PC-3 (cell line): Measurements from ENCODE around the gene ZSWIM7. TPM values are rescaled to one million over a fixed set of nuclear protein-coding genes. Genes with fewer than 3 reads are reported as not detected.

Source experiments
- ATAC-seq: fragments of 200-7000 bp; cut with Tn5 transposase; 2 replicates; pipeline ENCODE4 v1.9.1; 2020; ENCODE audit warnings: mild to moderate bottlenecking, moderate library complexity
- BruUV-seq: library from RNA; stranded (reverse); fragments of 400-500 nt; replicated peaks from 2 replicates; lab custom pipeline; 2021; lab: Mats Ljungman, UMichigan
- CTCF ChIA-PET: fragments of 300-600 bp; sonication (Branson Sonifier 250); formaldehyde crosslinking; loops from one replicate; lab custom pipeline; 2022; ENCODE audit warnings: antibody characterized with exemption; lab: Charles Lee
- POLR2A ChIA-PET: fragments of 300-600 bp; sonication (Branson Sonifier 250); formaldehyde crosslinking; loops from one replicate; lab custom pipeline; 2022; ENCODE audit warnings: antibody characterized with exemption; ENCODE audit not compliant: unreplicated experiment; lab: Charles Lee
- DNase-seq: peaks from one replicate; pipeline ENCODE4 v3.0.0-alpha.2; 2015
- H2AFZ ChIP-seq: fragments of 300-600 bp; sonication (generic); 2 replicates; pipeline ENCODE4 v1.6.0; 2016; ENCODE audit warnings: antibody characterized with exemption, low read length
- H3F3A ChIP-seq: fragments of 300-600 bp; sonication (generic); one replicate; pipeline ENCODE4 v1.6.0; 2017; ENCODE audit warnings: antibody characterized with exemption, low read length, control low read depth, mild to moderate bottlenecking; ENCODE audit not compliant: unreplicated experiment
- H3K27ac ChIP-seq: fragments of 300-600 bp; sonication (generic); 2 replicates; pipeline ENCODE4 v1.5.1; 2016; ENCODE audit warnings: mild to moderate bottlenecking, low read length
- H3K27me3 ChIP-seq: fragments of 300-600 bp; sonication (generic); 2 replicates; pipeline ENCODE4 v1.6.1; 2016; ENCODE audit warnings: low read length, mixed read lengths
- H3K36me3 ChIP-seq: fragments of 300-600 bp; sonication (generic); 2 replicates; pipeline ENCODE4 v1.6.1; 2016; ENCODE audit warnings: low read depth, mixed run types, low read length, mixed read lengths
- H3K4me1 ChIP-seq: fragments of 300-600 bp; sonication (generic); 2 replicates; pipeline ENCODE4 v1.5.1; 2016; ENCODE audit warnings: low read length; ENCODE audit not compliant: insufficient read depth
- H3K4me2 ChIP-seq: fragments of 300-600 bp; sonication (generic); 2 replicates; pipeline ENCODE4 v1.6.0; 2016; ENCODE audit warnings: low read length
- H3K4me3 ChIP-seq: fragments of 300-600 bp; sonication (generic); 2 replicates; pipeline ENCODE4 v1.5.1; 2016; ENCODE audit warnings: mild to moderate bottlenecking, low read length, mixed read lengths
- H3K79me2 ChIP-seq: fragments of 300-600 bp; sonication (generic); 2 replicates; pipeline ENCODE4 v1.6.1; 2017; ENCODE audit warnings: low read length, mixed read lengths
- H3K9ac ChIP-seq: fragments of 300-600 bp; sonication (generic); 2 replicates; pipeline ENCODE4 v1.6.0; 2016; ENCODE audit warnings: mild to moderate bottlenecking, low read length
- H3K9me2 ChIP-seq: fragments of 300-600 bp; sonication (generic); replicated peaks from 2 replicates; pipeline ENCODE4 v1.6.1; 2016; ENCODE audit warnings: mixed run types, low read length, mixed read lengths
- H3K9me3 ChIP-seq: fragments of 300-600 bp; sonication (generic); 2 replicates; pipeline ENCODE4 v1.6.1; 2016; ENCODE audit warnings: low read length, mixed read lengths
- H4K20me1 ChIP-seq: fragments of 300-600 bp; sonication (generic); 2 replicates; pipeline ENCODE4 v1.6.1; 2016; ENCODE audit warnings: low read length, mixed read lengths
- EZH2 ChIP-seq: fragments of 300-600 bp; sonication (generic); IDR thresholded peaks from one replicate; pipeline ENCODE4 v1.6.1; 2017; ENCODE audit warnings: antibody characterized with exemption, mild to moderate bottlenecking, low read length; ENCODE audit not compliant: unreplicated experiment
- EZH2phosphoT487 ChIP-seq: fragments of 300-600 bp; sonication (generic); IDR thresholded peaks from 2 replicates; pipeline ENCODE4 v1.6.1; 2018; ENCODE audit warnings: mild to moderate bottlenecking, antibody characterized with exemption, low read length, borderline replicate concordance
- intact Hi-C: fragments of 100-400 bp; cut with micrococcal nuclease; formaldehyde crosslinking; loops from 2 replicates; pipeline ENCODE4 v1.9.0; 2023
- total RNA-seq: library from RNA; depleted of rRNA; stranded (reverse); fragments of >200 nt; gene quantifications from 2 replicates; pipeline ENCODE4 v1.2.3, GENCODE V29; 2014; rRNA removed
- TF ChIP-seq, protein P1 (sequence below): fragments of 300-600 bp; sonication (generic); conservative IDR thresholded peaks from 2 replicates; pipeline ENCODE4 v1.5.1; 2017; ENCODE audit warnings: antibody characterized with exemption, low read depth, mild to moderate bottlenecking, low read length

The ZSWIM7 gene
- total RNA-seq, 1 experiment from 2014 or later = 97.6 TPM

DNA sequence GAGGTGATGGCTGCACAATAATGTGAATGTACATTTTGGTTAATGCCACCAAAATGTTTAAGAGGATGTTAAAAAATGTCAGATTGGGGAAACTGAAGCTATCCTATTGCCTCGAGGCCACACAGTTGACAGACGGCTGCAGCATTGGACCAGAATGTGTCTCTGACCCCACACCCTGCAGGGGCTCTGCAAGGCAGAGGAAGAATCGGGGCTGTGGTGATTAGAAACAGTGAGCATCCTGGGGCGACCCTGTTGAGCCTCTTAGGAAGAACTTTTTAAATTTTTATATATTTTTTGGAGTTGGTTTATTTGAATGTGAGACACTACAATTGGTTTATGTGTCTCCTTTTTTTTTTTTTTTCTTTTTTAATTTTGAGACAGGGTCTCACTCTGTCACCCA is 69.6 kb downstream of the ZSWIM7 start:
- no peaks in the 10 kb centered on the region for H3K36me3 ChIP-seq
- H3K4me2 ChIP-seq = no peak overlapping the region
- no peaks in the 10 kb centered on the region for H3K9me3 ChIP-seq
- no peak overlapping the region for H3K9ac ChIP-seq
- POLR2A ChIA-PET = no interaction called here
- H3K4me1 ChIP-seq = peaks cover 5% of the 10 kb centered on the region; the same call in 1 of the 2 replicates
- no peak overlapping the region for H2AFZ ChIP-seq
- no peaks in the 10 kb centered on the region for H4K20me1 ChIP-seq
- no peak overlapping the region for H3K4me3 ChIP-seq
- intact Hi-C loops = no loop called here
- DNase-seq (no peak), ATAC-seq (no peak)
- no peak overlapping the region for H3K27ac ChIP-seq
- CTCF ChIA-PET = no interaction called here
- BruUV-seq = no TSS peak
- H3K27me3 ChIP-seq = no peaks in the 10 kb centered on the region
- no peak for TF ChIP-seq EZH2
- H3K79me2 ChIP-seq = no peaks in the 10 kb centered on the region
- H3F3A ChIP-seq = no peaks in the 10 kb centered on the region
- H3K9me2 ChIP-seq = no peaks in the 10 kb centered on the region

DNA sequence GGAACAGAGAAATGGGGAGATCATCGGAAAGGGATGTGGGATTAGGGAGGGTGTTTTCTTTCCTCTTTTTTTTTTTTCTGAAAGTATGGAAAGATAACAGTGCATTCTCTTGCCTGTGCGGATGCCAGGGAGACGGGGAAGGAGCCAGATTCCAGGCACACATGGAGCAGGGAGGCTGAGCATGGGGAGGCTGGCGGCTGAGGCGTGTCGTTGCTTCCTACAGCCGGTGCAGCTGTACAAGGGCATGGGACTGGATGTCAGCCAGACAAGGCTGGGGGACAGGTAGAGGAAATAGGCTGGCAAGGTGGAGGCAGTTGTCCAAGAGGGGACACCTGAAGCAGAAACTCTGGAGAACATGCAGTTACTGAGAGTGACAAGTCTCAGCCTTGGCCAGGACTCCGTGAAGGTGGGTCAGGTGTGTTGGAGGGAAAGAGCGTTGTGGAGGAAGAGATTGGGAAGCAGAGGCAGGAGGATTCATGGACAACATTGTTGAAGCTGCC is 71.2 kb downstream of the ZSWIM7 start:
- Histone ChIP-seq H3K9me2 (no peaks in the 10 kb centered on the region), H3K36me3 (no peaks in the 10 kb centered on the region), H3F3A (no peaks in the 10 kb centered on the region), H3K9me3 (no peaks in the 10 kb centered on the region), H3K4me1 (peaks cover 5% of the 10 kb centered on the region; the same call in 1 of the 2 replicates), H3K9ac (no peak overlapping the region), H3K27me3 (no peaks in the 10 kb centered on the region), H3K4me3 (no peak overlapping the region), H3K4me2 (no peak overlapping the region), H3K27ac (no peak overlapping the region), H3K79me2 (no peaks in the 10 kb centered on the region), H2AFZ (no peak overlapping the region), H4K20me1 (no peaks in the 10 kb centered on the region)
- CTCF ChIA-PET = no interaction called here
- POLR2A ChIA-PET = no interaction called here
- ATAC-seq (no peak), DNase-seq (no peak)
- no TSS peak for BruUV-seq
- no peak for TF ChIP-seq EZH2phosphoT487
- TF ChIP-seq, protein P1, sequence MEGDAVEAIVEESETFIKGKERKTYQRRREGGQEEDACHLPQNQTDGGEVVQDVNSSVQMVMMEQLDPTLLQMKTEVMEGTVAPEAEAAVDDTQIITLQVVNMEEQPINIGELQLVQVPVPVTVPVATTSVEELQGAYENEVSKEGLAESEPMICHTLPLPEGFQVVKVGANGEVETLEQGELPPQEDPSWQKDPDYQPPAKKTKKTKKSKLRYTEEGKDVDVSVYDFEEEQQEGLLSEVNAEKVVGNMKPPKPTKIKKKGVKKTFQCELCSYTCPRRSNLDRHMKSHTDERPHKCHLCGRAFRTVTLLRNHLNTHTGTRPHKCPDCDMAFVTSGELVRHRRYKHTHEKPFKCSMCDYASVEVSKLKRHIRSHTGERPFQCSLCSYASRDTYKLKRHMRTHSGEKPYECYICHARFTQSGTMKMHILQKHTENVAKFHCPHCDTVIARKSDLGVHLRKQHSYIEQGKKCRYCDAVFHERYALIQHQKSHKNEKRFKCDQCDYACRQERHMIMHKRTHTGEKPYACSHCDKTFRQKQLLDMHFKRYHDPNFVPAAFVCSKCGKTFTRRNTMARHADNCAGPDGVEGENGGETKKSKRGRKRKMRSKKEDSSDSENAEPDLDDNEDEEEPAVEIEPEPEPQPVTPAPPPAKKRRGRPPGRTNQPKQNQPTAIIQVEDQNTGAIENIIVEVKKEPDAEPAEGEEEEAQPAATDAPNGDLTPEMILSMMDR = no peak
- TF ChIP-seq EZH2 = no peak
- intact Hi-C loops = no loop called here

Other genes with a start within 250 kb of the ZSWIM7 start
- gene ADORA2B, start 54.6 kb downstream of the ZSWIM7 start, total RNA-seq = 118 and 130 TPM in 2 replicates
- gene TTC19, start 120 bp upstream of the ZSWIM7 start, total RNA-seq = 187 and 436 TPM in 2 replicates
- 127 and 204 TPM in 2 replicates for gene NCOR1, start 215.8 kb upstream of the ZSWIM7 start, total RNA-seq
- 37.4 and 58.3 TPM in 2 replicates for gene PIGL, start 217.5 kb upstream of the ZSWIM7 start, total RNA-seq